Colonic mucosa (tissue), 4 donors: Measurements from ENCODE around the gene CRYBB1. TPM values are rescaled to one million over a fixed set of nuclear protein-coding genes. Genes with fewer than 3 reads are reported as not detected.

ENCODE experiments used
- DNase-seq: peaks from one replicate; pipeline ENCODE4 v3.0.0-alpha.2; 2020
- H3K27ac ChIP-seq: fragments of 200-600 bp; one replicate; pipeline ENCODE4 v1.8.0; 2021
- H3K27me3 ChIP-seq: fragments of 200-600 bp; one replicate; pipeline ENCODE4 v1.8.0; 2021
- H3K36me3 ChIP-seq: fragments of 200-600 bp; one replicate; pipeline ENCODE4 v1.8.0; 2021
- H3K4me1 ChIP-seq: fragments of 200-600 bp; one replicate; pipeline ENCODE4 v1.8.0; 2021; ENCODE audit warnings: mild to moderate bottlenecking
- H3K4me3 ChIP-seq: fragments of 200-600 bp; one replicate; pipeline ENCODE4 v1.8.0; 2021
- H3K9ac ChIP-seq, 2 donors: one replicate each; pipeline ENCODE4 v1.7.0; 2013; ENCODE audit warnings: control low read depth in 2 of 2, low read depth in 2 of 2, low read length in 2 of 2
- H3K9me3 ChIP-seq: fragments of 200-600 bp; one replicate; pipeline ENCODE4 v1.8.0; 2021
- intact Hi-C: fragments of 100-400 bp; cut with DNase I; formaldehyde crosslinking; loops from one replicate; pipeline ENCODE4 v1.14.1; 2022
- total RNA-seq, 2 donors: library from RNA; stranded (reverse); fragmentation: NEBNext Ultra II Directional in 1 of 2; extraction: Animal tissue kit (Norgen Biotek cat#: 25700) in 1 of 2; gene quantifications; one replicate each; pipeline ENCODE4 v1.2.1, GENCODE V29; 2021
- TF ChIP-seq, protein P1 (sequence below): fragments of 200-600 bp; IDR thresholded peaks from one replicate; pipeline ENCODE4 v1.8.0; 2022; ENCODE audit warnings: antibody characterized with exemption, mild to moderate bottlenecking
- donor health status: healthy.
- donor health status: DM: no; HTN: no; CAD: no.
- donor health status: DM: no; HTN: no; CAD: no.

The CRYBB1 gene
- total RNA-seq, 2 donors from 2014 or later: 0.32 TPM; not detected in 1

DNA sequence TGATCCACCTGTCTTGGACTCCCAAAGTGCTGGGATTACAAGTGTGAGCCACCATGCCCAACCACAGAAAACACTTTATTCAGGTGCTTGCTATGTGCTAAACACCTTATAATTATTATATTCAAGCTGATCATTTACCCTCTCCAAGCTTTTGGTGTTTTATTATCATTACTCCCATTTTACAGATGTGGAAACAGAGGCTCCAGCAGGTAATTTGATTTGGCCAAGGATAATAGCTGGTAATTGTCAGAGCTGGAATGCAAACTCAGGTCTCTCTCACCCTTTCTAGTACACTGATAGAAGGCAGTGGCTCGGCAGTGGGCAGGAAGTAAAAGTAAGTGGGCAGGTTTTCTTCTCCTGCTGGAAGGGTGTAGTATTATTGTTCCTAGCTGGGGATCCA, 24.1 kb downstream of the CRYBB1 start:
- Histone ChIP-seq H3K4me3 (no peak overlapping the region), H3K4me1 (no peaks in the 10 kb centered on the region), H3K27ac (no peak overlapping the region), H3K36me3 (no peaks in the 10 kb centered on the region), H3K9me3 (no peaks in the 10 kb centered on the region), H3K9ac (no peak overlapping the region), H3K27me3 (no peaks in the 10 kb centered on the region)
- intact Hi-C loops: no loop called here
- DNase-seq: no peak
- TF ChIP-seq, protein P1, sequence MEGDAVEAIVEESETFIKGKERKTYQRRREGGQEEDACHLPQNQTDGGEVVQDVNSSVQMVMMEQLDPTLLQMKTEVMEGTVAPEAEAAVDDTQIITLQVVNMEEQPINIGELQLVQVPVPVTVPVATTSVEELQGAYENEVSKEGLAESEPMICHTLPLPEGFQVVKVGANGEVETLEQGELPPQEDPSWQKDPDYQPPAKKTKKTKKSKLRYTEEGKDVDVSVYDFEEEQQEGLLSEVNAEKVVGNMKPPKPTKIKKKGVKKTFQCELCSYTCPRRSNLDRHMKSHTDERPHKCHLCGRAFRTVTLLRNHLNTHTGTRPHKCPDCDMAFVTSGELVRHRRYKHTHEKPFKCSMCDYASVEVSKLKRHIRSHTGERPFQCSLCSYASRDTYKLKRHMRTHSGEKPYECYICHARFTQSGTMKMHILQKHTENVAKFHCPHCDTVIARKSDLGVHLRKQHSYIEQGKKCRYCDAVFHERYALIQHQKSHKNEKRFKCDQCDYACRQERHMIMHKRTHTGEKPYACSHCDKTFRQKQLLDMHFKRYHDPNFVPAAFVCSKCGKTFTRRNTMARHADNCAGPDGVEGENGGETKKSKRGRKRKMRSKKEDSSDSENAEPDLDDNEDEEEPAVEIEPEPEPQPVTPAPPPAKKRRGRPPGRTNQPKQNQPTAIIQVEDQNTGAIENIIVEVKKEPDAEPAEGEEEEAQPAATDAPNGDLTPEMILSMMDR: no peak

GRCh38 chr22:26592421-26592891, 25.4 kb downstream of the CRYBB1 start:
- intact Hi-C loops: no loop called here
- peak; percentile 45 for DNase-seq
- Histone ChIP-seq H3K36me3 (no peaks in the 10 kb centered on the region), H3K27ac (no peak overlapping the region), H3K9ac (no peak overlapping the region), H3K4me3 (no peak overlapping the region), H3K9me3 (no peaks in the 10 kb centered on the region), H3K27me3 (no peaks in the 10 kb centered on the region), H3K4me1 (no peaks in the 10 kb centered on the region)
- TF ChIP-seq, protein P1: no peak

DNA sequence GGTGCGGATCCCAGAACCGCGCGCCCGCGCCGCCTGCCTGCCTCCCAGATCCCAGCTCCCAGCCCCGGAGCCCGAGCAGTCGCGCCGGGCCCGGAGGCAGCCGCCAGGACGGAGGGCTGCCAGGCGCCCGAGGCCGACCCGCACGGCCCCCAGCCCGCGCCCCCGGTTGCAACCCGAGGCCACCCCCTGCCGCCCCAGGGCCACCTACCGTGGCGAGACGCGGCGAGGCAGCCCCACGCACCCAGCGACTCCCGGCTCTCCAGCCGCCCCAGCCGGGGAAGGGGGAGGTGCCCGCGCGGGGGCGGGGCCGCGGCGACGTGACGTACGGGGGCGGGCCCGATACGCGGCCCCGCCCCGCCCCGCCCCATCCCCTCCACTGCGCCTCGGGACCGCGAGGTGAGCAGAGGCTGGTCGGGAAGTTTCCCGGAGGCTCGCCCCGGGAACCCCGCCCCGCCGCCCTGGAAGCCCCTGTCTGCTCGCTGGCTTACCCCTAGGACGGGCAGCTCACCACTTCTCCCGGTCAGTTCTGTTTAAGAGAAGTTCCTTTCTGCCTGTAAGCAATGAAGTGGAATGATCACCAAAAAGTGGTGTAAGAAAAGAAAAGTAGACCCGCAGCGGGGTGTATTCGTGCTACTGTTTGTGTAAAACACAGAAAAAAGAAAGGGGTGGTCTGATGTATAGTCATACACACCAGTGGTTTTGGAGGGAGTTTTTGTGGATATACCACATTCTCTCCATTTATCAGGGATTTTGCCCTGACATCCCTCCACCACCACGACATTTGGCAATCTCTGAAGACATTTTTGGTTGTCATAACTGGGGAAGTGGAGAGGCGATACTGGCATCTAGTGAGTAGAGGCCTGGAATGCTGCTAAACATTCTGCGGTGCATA, 27.7 kb downstream of the CRYBB1 start, which contains the start of gene TPST2:
TPST2 (minus strand) TSS at position 288 of the 892 bp plus-strand sequence. CDS start 48,502 bp downstream, outside the sequence.
- intact Hi-C loops: no loop called here
- DNase-seq: peak; percentile 84
- H3K9me3 ChIP-seq: no peaks in the 10 kb centered on the region
- TF ChIP-seq, protein P1: no peak
- peak within 1 kb of the TSS; percentile 82 to 84 for H3K9ac ChIP-seq
- H3K36me3 ChIP-seq: no peaks in the 10 kb centered on the region
- no peaks in the 10 kb centered on the region for H3K27me3 ChIP-seq
- H3K27ac ChIP-seq: peak within 1 kb of the TSS; percentile 71
- H3K4me1 ChIP-seq: no peaks in the 10 kb centered on the region
- H3K4me3 ChIP-seq: peak within 1 kb of the TSS; percentile 88

GRCh38 chr22:26589367-26589844, 28.4 kb downstream of the CRYBB1 start:
- H3K4me3 ChIP-seq: peak overlapping the region; percentile 88
- intact Hi-C loops: no loop called here
- no peaks in the 10 kb centered on the region for H3K4me1 ChIP-seq

DNA sequence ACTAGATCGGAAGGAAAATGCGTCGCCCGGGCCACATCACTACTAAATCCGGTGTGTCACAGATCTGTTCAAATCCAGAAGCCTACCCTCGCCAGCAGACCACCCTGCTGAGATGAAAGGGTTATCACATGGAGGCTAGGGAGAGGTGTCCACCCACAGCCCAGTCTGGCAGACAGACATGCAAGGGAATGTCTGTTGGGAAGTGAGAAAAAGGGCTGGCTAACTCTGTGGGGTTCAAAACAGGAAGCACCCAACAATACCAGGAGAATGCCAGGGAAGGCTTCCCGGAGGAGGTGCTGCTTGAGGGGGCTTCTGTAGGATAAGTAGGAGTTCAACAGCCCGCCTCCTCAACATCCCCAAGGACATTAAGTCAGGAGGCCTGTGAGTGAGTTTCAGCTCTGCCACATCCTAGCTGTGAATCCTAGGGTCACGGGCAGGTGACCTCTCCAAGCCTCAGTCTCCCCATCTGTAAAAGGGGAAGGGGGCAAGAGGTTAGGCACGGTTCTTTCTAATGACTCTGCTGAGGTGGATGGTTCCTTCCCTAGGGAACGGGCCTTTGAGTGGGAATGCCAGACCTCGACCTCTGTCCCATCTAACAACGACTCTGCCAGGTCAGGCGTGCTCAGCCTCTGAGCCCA, 29.0 kb downstream of the CRYBB1 start:
- Histone ChIP-seq H3K36me3 (no peaks in the 10 kb centered on the region), H3K4me3 (peak overlapping the region; percentile 88), H3K27me3 (no peaks in the 10 kb centered on the region), H3K27ac (peak overlapping the region; percentile 71), H3K4me1 (no peaks in the 10 kb centered on the region), H3K9ac (peak overlapping the region; percentile 82 to 84), H3K9me3 (no peaks in the 10 kb centered on the region)
- intact Hi-C loops: no loop called here
- no peak for DNase-seq
- TF ChIP-seq, protein P1: no peak

More at GRCh38 chr22:26589367-26589844, 28.4 kb downstream of the CRYBB1 start:
- no peaks in the 10 kb centered on the region for H3K27me3 ChIP-seq
- peak overlapping the region; percentile 71 for H3K27ac ChIP-seq
- H3K9me3 ChIP-seq: no peaks in the 10 kb centered on the region
- H3K36me3 ChIP-seq: no peaks in the 10 kb centered on the region
- DNase-seq: peak; percentile 55
- peak overlapping the region; percentile 82 to 84 for H3K9ac ChIP-seq
- TF ChIP-seq, protein P1: no peak
